Astrocyte (in vitro differentiated cells and primary cell): ENCODE measurements around the gene FAM98C. TPM values are rescaled to one million over a fixed set of nuclear protein-coding genes. Genes with fewer than 3 reads are reported as not detected.

Experiments used
- DNase-seq: peaks from one replicate; pipeline ENCODE4 v3.0.0-alpha.2; 2010; ENCODE audit warnings: low read depth
- FAIRE-seq: peaks from 2 replicates; lab custom pipeline; 2011; peaks lifted over from hg19 to GRCh38; lab: Jason Lieb, UNC
- H2AFZ ChIP-seq: 2 replicates; pipeline ENCODE4 v1.6.0; 2012; ENCODE audit warnings: low read depth, low read length, inconsistent platforms
- H3K27ac ChIP-seq: 2 replicates; pipeline ENCODE4 v1.5.1; 2011; ENCODE audit warnings: low read depth, low read length, inconsistent platforms
- H3K27me3 ChIP-seq: 2 replicates; pipeline ENCODE4 v1.6.0; 2011; ENCODE audit warnings: low read length, inconsistent platforms; ENCODE audit not compliant: insufficient read depth
- H3K36me3 ChIP-seq: 2 replicates; pipeline ENCODE4 v1.5.1; 2011; ENCODE audit warnings: low read length, inconsistent platforms; ENCODE audit not compliant: insufficient read depth
- H3K4me1 ChIP-seq: 2 replicates; pipeline ENCODE4 v1.5.1; 2011; ENCODE audit warnings: low read length, inconsistent platforms; ENCODE audit not compliant: insufficient read depth
- H3K4me2 ChIP-seq: 2 replicates; pipeline ENCODE4 v1.6.0; 2012; ENCODE audit warnings: low read length, inconsistent platforms
- H3K4me3 ChIP-seq: 2 replicates; pipeline ENCODE4 v1.5.1; 2011; ENCODE audit warnings: low read depth, mild to moderate bottlenecking, low read length, inconsistent platforms; ENCODE audit not compliant: insufficient read depth
- H3K79me2 ChIP-seq: 2 replicates; pipeline ENCODE4 v1.6.0; 2012; ENCODE audit warnings: mild to moderate bottlenecking, low read length, inconsistent platforms; ENCODE audit not compliant: insufficient read depth
- H3K9ac ChIP-seq: 2 replicates; pipeline ENCODE4 v1.6.0; 2012; ENCODE audit warnings: mild to moderate bottlenecking, low read length, inconsistent platforms
- H3K9me3 ChIP-seq: 2 replicates; pipeline ENCODE4 v1.5.1; 2012; ENCODE audit warnings: low read depth, mild to moderate bottlenecking, low read length, inconsistent platforms; ENCODE audit not compliant: insufficient read depth
- H4K20me1 ChIP-seq: 2 replicates; pipeline ENCODE4 v1.6.0; 2012; ENCODE audit warnings: low read length, inconsistent platforms; ENCODE audit not compliant: insufficient read depth
- H3K27ac Mint-ChIP-seq: one replicate; pipeline ENCODE4 v1.8.0; 2021; ENCODE audit warnings: mild to moderate bottlenecking, mixed read lengths; ENCODE audit not compliant: unreplicated experiment
- H3K27me3 Mint-ChIP-seq: one replicate; pipeline ENCODE4 v1.8.0; 2021; ENCODE audit warnings: low read depth, mixed read lengths; ENCODE audit not compliant: unreplicated experiment
- H3K36me3 Mint-ChIP-seq: one replicate; pipeline ENCODE4 v1.8.0; 2021; ENCODE audit warnings: low read depth, mixed read lengths; ENCODE audit not compliant: unreplicated experiment
- H3K4me1 Mint-ChIP-seq: one replicate; pipeline ENCODE4 v1.8.0; 2021; ENCODE audit warnings: low read depth, mixed read lengths; ENCODE audit not compliant: unreplicated experiment
- H3K4me3 Mint-ChIP-seq: one replicate; pipeline ENCODE4 v1.8.0; 2021; ENCODE audit warnings: mild to moderate bottlenecking, moderate library complexity, mixed read lengths; ENCODE audit not compliant: unreplicated experiment
- H3K9me3 Mint-ChIP-seq: one replicate; pipeline ENCODE4 v1.8.0; 2021; ENCODE audit warnings: mild to moderate bottlenecking, mixed read lengths; ENCODE audit not compliant: unreplicated experiment
- EZH2 ChIP-seq: IDR thresholded peaks from 2 replicates; pipeline ENCODE4 v1.6.1; 2012; ENCODE audit warnings: mild to moderate bottlenecking, low read length, inconsistent platforms; ENCODE audit not compliant: insufficient read depth
- total RNA-seq: library from RNA; stranded (reverse); gene quantifications from 2 replicates; pipeline ENCODE4 v1.2.1, GENCODE V29; 2021
- TF ChIP-seq, protein P1 (sequence below): IDR thresholded peaks from 2 replicates; pipeline ENCODE4 v1.5.1; 2011; ENCODE audit warnings: low read depth, mild to moderate bottlenecking, inconsistent platforms, low read length, moderate library complexity; ENCODE audit not compliant: insufficient read depth

The FAM98C gene
- total RNA-seq, 1 donor from 2014 or later = 15.0 TPM

- TF ChIP-seq, protein P1, sequence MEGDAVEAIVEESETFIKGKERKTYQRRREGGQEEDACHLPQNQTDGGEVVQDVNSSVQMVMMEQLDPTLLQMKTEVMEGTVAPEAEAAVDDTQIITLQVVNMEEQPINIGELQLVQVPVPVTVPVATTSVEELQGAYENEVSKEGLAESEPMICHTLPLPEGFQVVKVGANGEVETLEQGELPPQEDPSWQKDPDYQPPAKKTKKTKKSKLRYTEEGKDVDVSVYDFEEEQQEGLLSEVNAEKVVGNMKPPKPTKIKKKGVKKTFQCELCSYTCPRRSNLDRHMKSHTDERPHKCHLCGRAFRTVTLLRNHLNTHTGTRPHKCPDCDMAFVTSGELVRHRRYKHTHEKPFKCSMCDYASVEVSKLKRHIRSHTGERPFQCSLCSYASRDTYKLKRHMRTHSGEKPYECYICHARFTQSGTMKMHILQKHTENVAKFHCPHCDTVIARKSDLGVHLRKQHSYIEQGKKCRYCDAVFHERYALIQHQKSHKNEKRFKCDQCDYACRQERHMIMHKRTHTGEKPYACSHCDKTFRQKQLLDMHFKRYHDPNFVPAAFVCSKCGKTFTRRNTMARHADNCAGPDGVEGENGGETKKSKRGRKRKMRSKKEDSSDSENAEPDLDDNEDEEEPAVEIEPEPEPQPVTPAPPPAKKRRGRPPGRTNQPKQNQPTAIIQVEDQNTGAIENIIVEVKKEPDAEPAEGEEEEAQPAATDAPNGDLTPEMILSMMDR = no peak
- no peak for TF ChIP-seq EZH2
- H3K9me3 ChIP-seq = no peaks in the 10 kb centered on the region
- DNase-seq = no peak
- H3K4me1 ChIP-seq = peaks cover 27% of the 10 kb centered on the region
- peaks cover 14% of the 10 kb centered on the region for H3K36me3 ChIP-seq
- H3K4me3 ChIP-seq = no peak overlapping the region
- H3K27me3 ChIP-seq = no peaks in the 10 kb centered on the region
- peaks cover 15% of the 10 kb centered on the region for H3K4me1 Mint-ChIP-seq
- H3K79me2 ChIP-seq = peaks cover 24% of the 10 kb centered on the region
- peak overlapping the region; percentile 14 for H3K9ac ChIP-seq
- peaks cover 26% of the 10 kb centered on the region for H3K36me3 Mint-ChIP-seq
- no peak overlapping the region for H3K4me3 Mint-ChIP-seq
- no peak overlapping the region for H3K27ac ChIP-seq
- H3K27ac Mint-ChIP-seq = no peak overlapping the region
- peak overlapping the region; percentile 30 for H3K4me2 ChIP-seq
- no peak overlapping the region for H2AFZ ChIP-seq
- peaks cover 32% of the 10 kb centered on the region for H4K20me1 ChIP-seq
- H3K27me3 Mint-ChIP-seq = peaks cover 10% of the 10 kb centered on the region
- H3K9me3 Mint-ChIP-seq = peaks cover 6% of the 10 kb centered on the region
- FAIRE-seq = no peak
These were observed 10.9 kb upstream of the FAM98C start for GRCh38 chr19:38391911-38392464.

DNA sequence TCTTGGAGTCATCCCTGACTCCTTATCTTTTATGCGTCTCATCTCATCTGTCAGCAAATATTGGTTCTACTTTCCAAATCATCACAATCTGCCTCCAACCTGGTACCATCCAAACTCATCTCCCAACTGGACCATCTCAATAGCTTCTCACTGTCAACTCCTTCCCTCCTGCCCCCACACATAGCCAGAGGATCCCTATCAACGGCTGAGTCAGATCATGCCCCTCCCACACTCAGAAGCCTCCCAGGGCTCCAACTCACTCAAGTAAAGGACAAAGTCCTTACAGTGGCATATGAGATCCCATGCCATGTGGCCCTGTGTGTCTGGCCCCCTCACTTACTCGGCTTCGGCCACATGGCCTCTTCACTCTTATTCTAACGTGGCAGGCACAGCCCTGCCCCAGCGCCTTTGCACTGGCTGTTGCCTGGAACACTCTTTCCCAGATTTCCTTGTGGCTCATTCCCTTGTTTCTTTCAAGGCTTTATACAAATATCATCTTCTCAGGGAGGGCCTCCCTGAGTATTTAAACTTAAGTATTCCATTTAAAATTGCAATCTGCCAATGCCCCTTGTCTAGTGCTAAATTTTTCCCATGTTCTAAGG is 10.1 kb upstream of the FAM98C start:
- Histone ChIP-seq H2AFZ (no peak overlapping the region), H4K20me1 (peaks cover 38% of the 10 kb centered on the region), H3K27ac (no peak overlapping the region), H3K36me3 (peaks cover 14% of the 10 kb centered on the region), H3K27me3 (no peaks in the 10 kb centered on the region), H3K9me3 (no peaks in the 10 kb centered on the region), H3K4me3 (no peak overlapping the region), H3K9ac (no peak overlapping the region), H3K4me1 (peaks cover 23% of the 10 kb centered on the region), H3K4me2 (peak overlapping the region; percentile 42), H3K79me2 (peaks cover 24% of the 10 kb centered on the region)
- peaks cover 25% of the 10 kb centered on the region for H3K36me3 Mint-ChIP-seq
- H3K27ac Mint-ChIP-seq = no peak overlapping the region
- DNase-seq (peak; percentile 40), FAIRE-seq (peak; percentile 9)
- peaks cover 6% of the 10 kb centered on the region for H3K9me3 Mint-ChIP-seq
- peaks cover 12% of the 10 kb centered on the region for H3K4me1 Mint-ChIP-seq
- H3K4me3 Mint-ChIP-seq = peak overlapping the region; percentile 48
- peaks cover 12% of the 10 kb centered on the region for H3K27me3 Mint-ChIP-seq
- TF ChIP-seq EZH2 = no peak
- TF ChIP-seq, protein P1 = no peak

GRCh38 chr19:38394488-38394887 is 8.4 kb upstream of the FAM98C start:
- peaks cover 38% of the 10 kb centered on the region for H4K20me1 ChIP-seq
- no peak for FAIRE-seq
- H3K9ac ChIP-seq = no peak overlapping the region
- no peak for TF ChIP-seq EZH2
- TF ChIP-seq, protein P1 = no peak
- peaks cover 12% of the 10 kb centered on the region for H3K27me3 Mint-ChIP-seq
- H3K9me3 Mint-ChIP-seq = peaks cover 3% of the 10 kb centered on the region
- peaks cover 18% of the 10 kb centered on the region for H3K79me2 ChIP-seq
- H3K27ac Mint-ChIP-seq = no peak overlapping the region
- H3K9me3 ChIP-seq = no peaks in the 10 kb centered on the region
- H2AFZ ChIP-seq = no peak overlapping the region
- H3K36me3 ChIP-seq = peaks cover 14% of the 10 kb centered on the region
- H3K4me1 Mint-ChIP-seq = peaks cover 14% of the 10 kb centered on the region
- no peak overlapping the region for H3K27ac ChIP-seq
- H3K27me3 ChIP-seq = no peaks in the 10 kb centered on the region
- H3K4me2 ChIP-seq = no peak overlapping the region
- H3K4me1 ChIP-seq = peaks cover 23% of the 10 kb centered on the region
- peaks cover 25% of the 10 kb centered on the region for H3K36me3 Mint-ChIP-seq
- no peak overlapping the region for H3K4me3 Mint-ChIP-seq
- no peak overlapping the region for H3K4me3 ChIP-seq
- no peak for DNase-seq
